Peyer's patch (tissue), 4 donors: Measurements from ENCODE around the gene ATG5.

Experiments used
- CTCF ChIP-seq, 6 experiments: fragments of 450-650 bp in 4 of 6; fragments of 200-600 bp in 2 of 6; sonication (generic) in 1 of 6; IDR thresholded peaks; one replicate each; pipeline ENCODE4 v1.5.1; 2017 to 2019; ENCODE audit warnings: antibody characterized with exemption in 6 of 6, mild to moderate bottlenecking in 3 of 6, moderate library complexity in 1 of 6
- POLR2A ChIP-seq, 2 donors: fragments of 450-650 bp; IDR thresholded peaks; one replicate each; pipeline ENCODE4 v1.5.1; 2017; ENCODE audit warnings: antibody characterized with exemption in 2 of 2, mild to moderate bottlenecking in 2 of 2, moderate library complexity in 2 of 2

GRCh38 chr6:106163966-106164877 lies 161.3 kb downstream of the ATG5 start:
- TF ChIP-seq POLR2A (IDR thresholded peaks at IDR 0.05), result no peak
- no peak for TF ChIP-seq CTCF (IDR thresholded peaks at IDR 0.05)
